COR-L47 (cell line): ENCODE data around the gene EYA3.

ENCODE experiments used
- DNase-seq: peaks from one replicate; lab custom pipeline; 2025; lab: John Stamatoyannopoulos, UW

The EYA3 gene

GRCh38 chr1:28112388-28113241, 24.2 kb upstream of the EYA3 start:
- no peak for DNase-seq

DNA sequence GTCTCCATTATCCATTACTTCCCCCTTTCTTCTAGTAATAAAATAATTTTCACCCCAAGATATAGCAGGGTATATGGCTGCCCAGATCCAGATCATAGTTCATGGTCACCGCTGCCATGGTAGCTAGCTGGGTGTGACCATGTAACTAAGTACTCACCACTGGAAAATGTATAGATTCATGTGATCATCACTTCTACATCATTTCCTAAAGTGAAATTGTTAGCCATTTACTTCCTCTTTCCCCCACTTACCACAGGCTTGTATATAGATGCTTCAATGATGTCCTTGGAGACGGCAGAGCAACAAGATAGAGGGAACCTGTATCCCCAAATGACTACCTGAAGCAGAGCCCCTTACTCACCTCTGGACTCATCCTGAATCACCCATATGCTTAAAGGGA, 22.7 kb upstream of the EYA3 start:
- no peak for DNase-seq

- no peak for DNase-seq
Observed at GRCh38 chr1:28110555-28110954, 22.1 kb upstream of the EYA3 start.

GRCh38 chr1:28109639-28110038, 21.2 kb upstream of the EYA3 start:
- no peak for DNase-seq

- no peak for DNase-seq
Observed at GRCh38 chr1:28108001-28108400, 19.6 kb upstream of the EYA3 start.

GRCh38 chr1:28104866-28105467, 16.6 kb upstream of the EYA3 start:
- no peak for DNase-seq

- DNase-seq = no peak
Observed at GRCh38 chr1:28102189-28102588, 13.8 kb upstream of the EYA3 start.

DNA sequence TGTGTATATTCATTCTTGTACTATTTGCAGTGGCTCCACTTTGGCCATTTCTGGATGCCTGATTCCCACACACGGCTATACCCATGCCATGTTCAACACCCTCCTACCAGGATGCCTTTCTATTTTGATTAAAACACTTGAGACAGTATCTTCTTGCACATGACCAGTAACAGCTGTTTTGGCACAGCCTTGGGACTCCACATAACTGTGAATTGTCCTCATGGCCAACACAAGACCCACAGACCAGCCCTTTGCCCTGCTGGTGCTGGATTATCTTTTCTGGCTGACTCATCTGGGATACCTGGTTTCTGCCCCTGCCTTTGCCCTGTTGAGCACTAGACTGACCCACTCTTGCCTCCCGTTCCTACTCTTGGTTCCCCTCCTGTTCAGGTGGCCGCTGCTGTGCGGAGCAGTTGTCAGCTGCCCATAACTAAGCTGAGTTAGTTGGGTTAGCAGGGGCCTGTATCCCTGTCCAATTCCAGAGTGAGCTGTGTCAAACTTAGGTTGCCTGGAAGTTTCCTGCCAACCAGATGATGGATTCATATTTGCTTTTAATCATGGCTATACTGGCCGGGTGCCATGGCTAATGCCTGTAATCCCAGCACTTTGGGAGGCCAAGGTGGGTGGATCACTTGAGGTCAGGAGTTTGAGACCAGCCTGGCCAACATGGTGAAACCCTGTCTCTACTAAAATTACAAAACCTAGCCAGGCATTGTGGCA, 10.8 kb upstream of the EYA3 start:
- DNase-seq = no peak

DNA sequence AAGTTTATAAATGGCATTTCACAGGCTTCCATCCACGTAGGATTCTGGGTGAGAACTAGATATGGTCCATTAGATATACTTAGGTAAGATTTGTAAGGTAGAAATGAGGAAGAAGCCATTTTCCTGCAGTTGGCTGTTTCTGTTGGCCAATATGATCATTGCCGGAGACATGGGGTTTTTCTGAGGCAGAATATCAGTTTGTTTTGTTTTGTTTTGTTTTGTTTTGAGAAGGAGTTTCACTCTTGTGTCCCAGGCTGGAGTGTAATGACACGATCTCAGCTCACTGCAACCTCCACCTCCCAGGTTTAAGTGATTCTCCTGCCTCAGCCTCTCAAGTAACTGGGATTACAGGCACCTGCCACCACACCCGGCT, 8.7 kb upstream of the EYA3 start:
- DNase-seq = no peak

DNA sequence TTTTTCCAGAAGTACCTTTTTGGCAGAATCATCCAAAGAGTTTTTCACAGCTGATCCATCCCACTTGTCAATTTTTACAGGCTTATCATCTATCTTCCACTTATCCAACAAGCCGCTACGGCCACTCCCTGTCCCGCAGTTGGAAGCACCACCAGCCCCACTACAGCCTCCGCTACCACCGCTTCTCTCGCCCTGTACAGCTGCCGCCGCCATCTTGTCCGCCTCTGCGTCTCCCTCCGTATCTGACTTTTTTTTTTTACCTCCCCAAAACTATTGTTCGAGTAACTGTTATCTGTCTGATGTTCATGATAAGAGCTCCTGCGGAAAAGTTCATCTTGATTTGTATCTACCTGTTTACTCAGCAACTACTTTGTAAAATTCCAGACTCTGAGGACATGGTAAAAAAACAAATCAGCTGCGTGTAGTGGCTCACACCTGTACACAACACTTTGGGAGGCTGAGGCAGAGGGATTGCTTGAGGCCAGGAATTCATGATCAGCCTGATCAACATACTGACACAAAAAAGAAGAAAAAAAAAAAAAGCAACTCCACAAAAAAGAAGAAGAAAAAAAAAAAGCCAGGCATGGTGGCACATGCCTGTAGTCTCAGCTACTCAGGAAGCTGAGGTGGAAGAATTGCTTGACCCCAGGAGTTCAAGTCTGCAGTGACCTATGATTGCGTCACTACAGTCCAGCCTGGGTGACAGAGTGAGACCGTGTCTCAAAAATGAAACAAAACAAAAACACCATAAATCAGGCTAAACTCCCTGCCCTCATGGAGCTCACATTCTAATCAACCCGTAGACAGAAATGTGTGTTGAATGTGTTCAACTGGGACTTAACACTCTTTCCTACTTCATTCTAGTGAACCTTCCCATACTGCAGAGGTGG, 8.0 kb upstream of the EYA3 start:
- no peak for DNase-seq

GRCh38 chr1:28091043-28091781, 2.8 kb upstream of the EYA3 start:
- DNase-seq = peak; percentile 49

DNA sequence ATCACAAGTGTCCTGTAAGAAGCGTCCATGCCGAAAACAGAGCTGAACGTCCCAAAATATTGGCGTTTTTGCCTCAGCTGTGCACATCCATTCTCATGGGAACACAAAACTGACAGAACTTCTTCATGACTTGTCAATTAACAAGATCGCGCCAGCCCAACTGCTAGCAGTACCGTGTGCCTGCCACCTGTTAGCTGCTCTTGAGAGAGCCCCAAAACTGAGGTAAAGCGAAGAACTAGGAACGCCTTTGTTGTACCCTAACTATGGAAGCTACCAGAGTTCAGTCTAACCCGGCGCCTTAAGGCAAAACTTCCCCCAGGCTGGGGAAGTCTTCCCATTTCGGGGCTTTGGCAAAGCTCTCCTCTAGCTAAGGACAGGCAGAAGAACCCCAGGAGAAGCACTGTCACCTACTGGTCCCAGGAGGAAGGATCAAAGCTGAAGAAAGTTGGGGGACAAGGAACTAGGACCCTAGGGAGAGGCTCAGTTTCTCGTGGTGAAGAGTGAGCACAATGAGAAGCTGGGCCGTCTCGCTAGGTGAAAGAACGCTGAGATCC, 719 bp downstream of the EYA3 start:
- DNase-seq = no peak

- no peak for DNase-seq
Observed at GRCh38 chr1:28086651-28087050, 1.8 kb downstream of the EYA3 start.

- no peak for DNase-seq
Observed at GRCh38 chr1:28085129-28085528, 3.3 kb downstream of the EYA3 start.

GRCh38 chr1:28083876-28084275, 4.5 kb downstream of the EYA3 start:
- no peak for DNase-seq

DNA sequence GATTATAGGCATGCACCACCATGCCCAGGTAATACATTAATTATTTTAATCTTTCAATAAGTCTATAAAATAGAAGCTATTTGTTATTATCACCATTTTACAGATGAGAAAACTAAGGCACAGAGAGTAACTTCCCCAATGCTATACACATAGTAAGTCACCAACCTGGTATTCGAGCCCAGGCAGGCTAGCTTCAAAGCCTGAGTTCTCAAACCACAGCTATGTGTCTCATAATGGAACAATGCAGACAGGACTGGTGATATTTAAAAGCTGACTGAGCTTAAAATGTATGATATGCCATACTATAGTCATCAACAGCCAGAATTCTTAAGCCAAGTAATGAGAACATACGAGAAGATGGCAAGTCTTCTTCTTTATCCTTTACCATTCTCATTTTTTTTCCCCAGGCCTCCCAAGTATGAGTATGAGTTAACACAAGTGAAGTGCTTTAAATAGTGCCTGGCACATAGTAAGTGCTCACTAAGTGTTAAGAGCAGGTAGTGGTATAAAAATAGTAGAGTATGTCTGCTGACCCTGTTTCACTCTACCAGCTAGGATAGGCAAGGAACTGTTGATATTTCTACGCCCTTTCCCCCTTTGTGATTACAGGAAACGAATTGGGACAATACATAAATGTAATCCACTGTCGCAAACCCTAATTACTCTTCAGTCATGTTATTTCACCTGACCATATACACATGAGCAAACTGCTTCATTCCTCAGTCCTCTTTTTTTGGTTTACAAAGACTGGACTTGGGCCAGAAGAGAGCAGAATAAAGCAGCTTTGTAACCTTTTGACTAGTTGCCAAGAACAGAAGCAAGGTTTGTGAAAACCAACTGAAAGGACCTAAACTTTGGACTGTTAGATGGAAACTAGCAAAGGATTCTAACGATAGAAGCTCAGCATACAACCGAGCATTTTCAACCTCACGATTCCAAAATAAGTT, 9.5 kb downstream of the EYA3 start:
- no peak for DNase-seq

- DNase-seq = no peak
Observed at GRCh38 chr1:28078262-28078661, 10.1 kb downstream of the EYA3 start.

DNA sequence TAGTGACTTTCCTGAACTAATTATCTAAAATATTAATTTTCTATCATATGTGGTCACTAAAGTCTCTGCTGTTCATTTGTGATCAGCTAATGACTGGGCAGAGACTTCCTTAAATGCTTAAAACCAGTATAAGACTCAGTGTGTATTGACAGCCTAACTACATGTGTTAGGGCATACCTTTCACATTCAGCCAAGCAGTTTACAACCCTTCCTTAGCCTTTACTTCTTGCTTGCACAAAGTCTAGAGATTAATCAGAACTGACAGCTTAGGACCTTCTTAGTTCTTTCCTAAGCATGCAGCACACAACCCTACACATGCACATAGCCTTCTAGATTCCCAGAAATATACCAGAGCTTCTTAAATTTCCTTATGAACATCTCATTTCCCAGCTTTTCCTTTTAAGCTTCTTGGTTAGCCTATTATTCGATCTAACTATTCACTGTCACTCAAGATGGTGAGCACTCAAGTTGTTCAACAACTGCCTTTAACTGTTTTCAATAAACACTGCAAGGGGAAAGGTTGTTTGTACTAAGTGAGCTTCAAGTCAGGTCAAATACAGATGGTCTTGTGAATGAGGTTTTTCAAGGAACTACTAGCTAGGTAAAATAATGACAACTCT, 13.4 kb downstream of the EYA3 start:
- DNase-seq = no peak

GRCh38 chr1:28073867-28074266, 14.5 kb downstream of the EYA3 start:
- DNase-seq = no peak
